ENCODE measurements around the gene OSBPL5.
"Not testable (repeated sequence)": the region's sequence is repeated elsewhere in the genome, so short reads cannot be mapped to it uniquely, and the experiment has no call there.

Gene OSBPL5

DNA sequence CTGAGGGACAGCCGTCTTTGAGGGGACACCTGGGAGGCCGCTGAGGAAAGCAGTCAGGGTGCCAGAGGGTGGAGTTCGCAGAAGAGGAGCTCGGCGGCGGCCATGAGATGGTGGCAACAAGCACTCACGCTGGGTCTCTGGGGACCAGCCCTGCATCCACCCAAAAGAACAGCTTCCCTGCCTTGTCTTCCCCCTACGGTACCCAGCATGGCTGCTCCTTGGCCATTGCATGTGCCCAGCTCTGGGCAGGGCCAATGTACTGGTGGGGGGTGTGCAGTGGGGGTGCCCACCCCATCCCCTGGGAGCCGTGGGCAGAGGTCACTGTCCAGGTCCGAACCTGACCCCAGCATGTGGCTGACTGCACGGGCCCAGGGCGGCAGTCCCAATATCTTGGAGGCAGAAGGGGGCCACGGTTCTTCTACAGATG is 42.3 kb downstream of the OSBPL5 start:
- Histone ChIP-seq H3K36me3 (ENCODE audit: control insufficient read depth, insufficient read depth, low read length) (peaks cover 6% of the 10 kb centered on the region), H3K9ac (ENCODE audit: low read depth, low read length) (peak overlapping the region; percentile 5), H3K4me1 (ENCODE audit: control insufficient read depth, insufficient read depth, low read length) (no peaks in the 10 kb centered on the region), H3K9me3 (ENCODE audit: control insufficient read depth, insufficient read depth, low read length) (no peaks in the 10 kb centered on the region), H3K27me3 (ENCODE audit: control insufficient read depth, insufficient read depth, low read length) (no peaks in the 10 kb centered on the region), H3K4me3 (ENCODE audit: low read depth, low read length) (no peak overlapping the region)

DNA sequence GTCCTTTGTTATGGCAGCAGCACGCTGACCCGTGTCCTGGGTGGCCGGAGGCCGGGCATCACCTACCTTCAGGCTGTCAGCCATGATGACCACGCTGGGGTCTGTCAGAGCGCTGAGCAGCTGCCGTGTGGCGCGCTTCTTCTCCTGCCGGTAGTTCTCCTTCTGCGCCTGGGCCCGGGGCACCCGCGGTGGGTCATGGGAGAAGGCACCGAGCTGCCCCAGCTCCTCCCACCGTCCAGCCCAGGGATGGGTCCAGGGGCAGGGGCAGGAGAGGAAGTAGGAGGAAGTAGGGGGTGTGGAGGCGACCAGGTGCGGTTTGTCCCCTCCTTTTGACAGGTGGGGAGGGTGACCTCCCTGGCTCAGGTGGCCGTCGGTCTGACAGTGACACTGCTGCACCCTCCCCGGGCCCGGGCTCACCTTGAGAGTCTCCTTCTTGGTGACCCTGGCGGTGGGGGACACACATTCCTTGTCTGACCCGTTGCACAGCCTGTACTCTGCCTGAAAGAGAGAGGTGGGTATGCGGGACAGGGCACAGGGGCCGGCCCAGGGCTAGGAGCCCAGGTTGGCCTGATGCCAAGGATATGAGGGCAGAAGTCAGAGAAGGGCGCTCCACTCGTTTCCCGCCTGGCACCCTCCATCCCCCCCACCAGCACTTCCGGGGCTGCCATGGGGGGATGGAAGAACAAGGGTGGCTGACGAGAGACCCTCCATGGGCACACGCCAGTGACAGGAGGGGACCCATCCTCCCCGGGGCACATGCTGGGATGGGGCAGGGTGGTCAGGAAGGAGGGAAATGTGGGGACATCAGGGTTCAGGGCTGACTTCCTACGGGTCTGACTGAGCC is 43.0 kb downstream of the OSBPL5 start:
- Histone ChIP-seq H3K4me3 (ENCODE audit: low read depth, low read length) (no peak overlapping the region), H3K36me3 (ENCODE audit: control insufficient read depth, insufficient read depth, low read length) (peaks cover 6% of the 10 kb centered on the region), H3K4me1 (ENCODE audit: control insufficient read depth, insufficient read depth, low read length) (no peaks in the 10 kb centered on the region), H3K9ac (ENCODE audit: low read depth, low read length) (peak overlapping the region; percentile 5), H3K27me3 (ENCODE audit: control insufficient read depth, insufficient read depth, low read length) (no peaks in the 10 kb centered on the region), H3K9me3 (ENCODE audit: control insufficient read depth, insufficient read depth, low read length) (peaks cover under 1% of the 10 kb centered on the region)

DNA sequence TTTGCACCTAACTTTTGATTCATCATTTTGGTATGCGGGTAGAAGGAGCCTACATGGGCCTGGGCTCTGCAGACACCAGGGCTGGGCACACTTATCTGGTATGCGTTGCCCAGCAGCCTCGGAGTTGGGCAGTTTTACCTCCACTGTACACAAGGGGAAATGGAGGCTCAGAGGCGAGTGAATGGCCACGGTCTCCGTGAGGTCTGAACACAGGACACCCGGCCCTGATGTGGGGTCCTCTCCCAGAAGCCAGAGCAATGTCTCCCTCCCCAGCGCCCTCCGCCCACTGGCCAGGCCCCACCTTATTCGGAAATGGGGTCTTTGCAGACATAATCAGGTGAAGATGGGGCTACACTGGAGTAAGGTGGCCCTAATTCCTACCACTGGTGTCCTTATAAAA is 43.7 kb downstream of the OSBPL5 start:
- Histone ChIP-seq H3K4me3 (ENCODE audit: low read depth, low read length) (no peak overlapping the region), H3K27me3 (ENCODE audit: control insufficient read depth, insufficient read depth, low read length) (no peaks in the 10 kb centered on the region), H3K9me3 (ENCODE audit: control insufficient read depth, insufficient read depth, low read length) (peaks cover 5% of the 10 kb centered on the region), H3K9ac (ENCODE audit: low read depth, low read length) (no peak overlapping the region), H3K4me1 (ENCODE audit: control insufficient read depth, insufficient read depth, low read length) (no peaks in the 10 kb centered on the region), H3K36me3 (ENCODE audit: control insufficient read depth, insufficient read depth, low read length) (peaks cover 6% of the 10 kb centered on the region)

DNA sequence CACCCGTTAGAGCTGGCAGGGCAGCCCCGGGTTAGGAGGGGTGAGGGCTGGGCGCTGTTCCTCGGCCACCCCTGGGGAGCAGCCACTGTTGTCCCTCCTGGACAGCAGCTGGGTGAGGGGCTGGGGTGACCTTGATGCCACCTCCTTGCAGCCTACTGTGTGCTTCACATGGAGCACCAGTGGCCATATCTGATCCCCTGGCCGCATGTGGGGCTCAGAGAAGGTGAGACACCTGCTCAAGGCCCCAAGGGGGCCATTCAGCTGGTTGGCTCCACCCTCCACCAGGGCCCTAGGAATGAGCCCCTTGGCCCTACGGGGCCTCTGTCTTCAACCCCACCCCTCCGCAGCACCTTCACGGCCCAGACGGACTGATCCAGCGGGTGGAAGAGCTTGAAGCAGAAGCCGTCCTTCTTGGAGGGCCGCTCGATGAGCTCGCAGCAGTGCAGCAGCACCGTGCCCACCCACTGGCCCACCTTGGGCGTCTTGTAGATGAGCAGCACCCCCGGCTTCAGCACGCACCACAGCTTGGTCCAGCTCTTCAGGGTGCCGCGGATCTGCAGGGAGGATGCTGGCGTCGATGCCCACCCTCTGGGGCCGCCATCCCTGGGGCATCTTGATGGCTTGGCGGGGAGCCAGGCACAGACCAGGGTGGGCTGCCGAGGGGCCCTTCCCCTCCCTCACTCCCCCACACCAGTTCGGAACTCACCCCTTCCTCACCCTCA is 44.9 kb downstream of the OSBPL5 start:
- Histone ChIP-seq H3K27me3 (ENCODE audit: control insufficient read depth, insufficient read depth, low read length) (no peaks in the 10 kb centered on the region), H3K36me3 (ENCODE audit: control insufficient read depth, insufficient read depth, low read length) (peaks cover 6% of the 10 kb centered on the region), H3K9ac (ENCODE audit: low read depth, low read length) (no peak overlapping the region), H3K9me3 (ENCODE audit: control insufficient read depth, insufficient read depth, low read length) (peaks cover 7% of the 10 kb centered on the region), H3K4me3 (ENCODE audit: low read depth, low read length) (no peak overlapping the region), H3K4me1 (ENCODE audit: control insufficient read depth, insufficient read depth, low read length) (no peaks in the 10 kb centered on the region)

DNA sequence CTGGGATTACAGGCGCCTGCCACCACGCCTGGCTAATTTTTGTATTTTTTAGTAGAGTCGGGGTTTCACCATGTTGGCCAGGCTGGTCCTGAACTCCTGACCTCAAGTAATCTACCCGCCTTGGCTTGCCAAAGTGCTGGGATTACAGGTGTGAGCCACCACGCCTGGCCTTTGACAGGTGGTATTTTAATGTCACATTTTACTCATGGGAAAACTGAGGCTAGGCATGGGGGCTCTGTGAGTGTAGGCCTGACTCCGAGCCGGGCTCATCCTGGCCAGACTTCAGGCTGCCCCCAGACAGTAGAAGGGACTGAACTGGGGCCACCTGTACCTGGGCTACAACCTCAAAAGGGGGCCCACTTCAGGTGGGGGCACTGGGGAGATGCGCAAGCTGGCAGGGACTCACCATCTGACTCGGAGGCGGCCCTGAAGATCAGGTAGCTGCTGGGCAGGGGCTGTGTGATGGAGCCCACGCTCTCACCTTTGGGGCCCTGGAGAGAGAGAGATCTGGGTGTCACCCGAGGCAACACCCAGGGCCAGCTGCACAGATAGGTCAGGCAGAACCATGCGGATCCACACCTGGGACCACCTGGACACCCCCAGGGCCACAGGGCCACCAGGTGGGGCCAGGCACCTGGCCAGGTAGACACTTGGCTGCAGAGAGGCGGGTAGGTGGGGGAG is 45.8 kb downstream of the OSBPL5 start:
- no peaks in the 10 kb centered on the region for H3K27me3 ChIP-seq (ENCODE audit: control insufficient read depth, insufficient read depth, low read length)
- no peaks in the 10 kb centered on the region for H3K4me1 ChIP-seq (ENCODE audit: control insufficient read depth, insufficient read depth, low read length)
- H3K9me3 ChIP-seq (ENCODE audit: control insufficient read depth, insufficient read depth, low read length): peaks cover 11% of the 10 kb centered on the region
- no peak overlapping the region for H3K4me3 ChIP-seq (ENCODE audit: low read depth, low read length)
- H3K36me3 ChIP-seq (ENCODE audit: control insufficient read depth, insufficient read depth, low read length): peaks cover 2% of the 10 kb centered on the region
- H3K9ac ChIP-seq (ENCODE audit: low read depth, low read length): no peak overlapping the region

DNA sequence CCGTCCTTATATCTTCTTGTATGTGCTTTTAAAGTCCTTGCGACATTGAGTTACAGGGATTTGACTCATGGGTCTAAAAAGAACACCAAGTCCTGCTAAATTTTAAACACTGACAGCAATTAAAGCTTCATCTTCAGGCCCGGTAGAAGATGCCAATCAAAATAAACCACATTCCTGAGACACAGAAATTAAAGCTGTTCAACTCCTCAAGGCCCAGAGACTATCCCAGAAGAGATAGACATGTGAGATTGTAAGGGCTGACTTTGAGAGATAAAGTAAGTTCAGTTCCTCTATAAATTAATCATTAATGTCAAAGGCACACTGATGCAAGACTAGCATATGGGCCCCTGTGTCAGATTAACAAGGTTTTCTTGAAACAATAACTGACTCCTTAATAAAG is 49.8 kb downstream of the OSBPL5 start:
- H3K9me3 ChIP-seq (ENCODE audit: control insufficient read depth, insufficient read depth, low read length): peaks cover 11% of the 10 kb centered on the region
- H3K4me1 ChIP-seq (ENCODE audit: control insufficient read depth, insufficient read depth, low read length): no peaks in the 10 kb centered on the region
- no peak overlapping the region for H3K4me3 ChIP-seq (ENCODE audit: low read depth, low read length)
- no peak overlapping the region for H3K9ac ChIP-seq (ENCODE audit: low read depth, low read length)
- H3K36me3 ChIP-seq (ENCODE audit: control insufficient read depth, insufficient read depth, low read length): peaks cover 2% of the 10 kb centered on the region
- no peaks in the 10 kb centered on the region for H3K27me3 ChIP-seq (ENCODE audit: control insufficient read depth, insufficient read depth, low read length)

DNA sequence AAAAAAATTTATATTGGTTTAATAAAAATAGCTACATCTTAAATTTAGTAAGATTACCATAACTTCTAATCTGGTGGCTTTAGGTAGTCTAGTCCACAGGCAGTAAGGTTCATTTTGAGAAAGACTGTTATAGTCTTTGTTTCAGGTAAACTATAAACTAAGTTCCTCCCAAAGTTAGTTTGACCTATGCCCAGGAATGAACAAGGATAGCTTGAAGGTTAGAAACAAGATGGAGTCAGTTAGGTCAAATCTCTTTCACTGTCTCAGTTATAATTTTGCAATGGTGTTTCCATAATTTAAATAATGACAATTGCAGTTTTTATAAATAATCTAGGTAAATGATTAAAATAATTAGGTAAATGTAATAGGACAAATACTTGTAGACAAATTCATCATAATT is 51.4 kb downstream of the OSBPL5 start:
- H3K4me1 ChIP-seq (ENCODE audit: control insufficient read depth, insufficient read depth, low read length); H3K9ac ChIP-seq (ENCODE audit: low read depth, low read length); H3K4me3 ChIP-seq (ENCODE audit: low read depth, low read length); H3K27me3 ChIP-seq (ENCODE audit: control insufficient read depth, insufficient read depth, low read length); H3K36me3 ChIP-seq (ENCODE audit: control insufficient read depth, insufficient read depth, low read length): not testable (repeated sequence)
- H3K9me3 ChIP-seq (ENCODE audit: control insufficient read depth, insufficient read depth, low read length): peaks cover 11% of the 10 kb centered on the region

DNA sequence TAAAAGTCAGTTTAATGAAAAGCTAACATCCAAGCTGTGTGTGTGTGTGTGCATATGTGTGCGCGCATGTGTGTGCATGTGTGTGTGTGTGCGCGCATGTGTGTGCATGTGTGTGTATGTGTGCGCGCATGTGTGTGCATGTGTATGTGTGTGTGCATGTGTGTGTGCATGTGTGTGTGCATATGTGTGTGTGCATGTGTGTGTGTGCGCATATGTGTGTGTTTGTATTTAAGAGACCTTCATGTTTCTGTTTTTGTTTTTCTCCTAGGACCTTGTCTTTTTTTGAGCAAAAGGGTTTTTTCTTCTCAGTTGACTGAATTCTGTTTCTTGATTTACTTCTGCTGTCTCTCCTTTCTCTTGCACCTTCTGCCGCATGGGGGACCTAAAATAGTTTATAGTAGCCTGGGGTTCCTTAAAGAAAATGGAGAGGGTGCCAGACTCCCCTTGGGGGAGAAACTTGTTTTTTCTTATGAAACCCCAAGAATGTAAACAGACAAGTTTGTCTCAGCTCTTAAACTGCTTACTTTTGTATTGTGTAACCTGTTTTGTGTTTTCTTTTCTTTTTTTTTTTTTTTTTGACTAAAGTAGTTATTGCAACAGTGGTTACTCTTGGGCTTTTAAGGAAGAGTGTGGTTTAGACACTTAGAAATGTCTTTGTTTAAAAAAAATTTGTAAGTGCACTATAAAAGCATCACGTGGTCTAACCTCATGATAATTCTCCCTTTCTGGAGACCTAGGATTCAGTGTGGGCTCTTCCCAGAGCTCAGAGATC is 53.0 kb downstream of the OSBPL5 start:
- Histone ChIP-seq H3K9me3 (ENCODE audit: control insufficient read depth, insufficient read depth, low read length) (peaks cover 10% of the 10 kb centered on the region), H3K4me3 (ENCODE audit: low read depth, low read length) (no peak overlapping the region), H3K4me1 (ENCODE audit: control insufficient read depth, insufficient read depth, low read length) (peaks cover 2% of the 10 kb centered on the region), H3K27me3 (ENCODE audit: control insufficient read depth, insufficient read depth, low read length) (no peaks in the 10 kb centered on the region), H3K9ac (ENCODE audit: low read depth, low read length) (no peak overlapping the region), H3K36me3 (ENCODE audit: control insufficient read depth, insufficient read depth, low read length) (peaks cover 3% of the 10 kb centered on the region)

DNA sequence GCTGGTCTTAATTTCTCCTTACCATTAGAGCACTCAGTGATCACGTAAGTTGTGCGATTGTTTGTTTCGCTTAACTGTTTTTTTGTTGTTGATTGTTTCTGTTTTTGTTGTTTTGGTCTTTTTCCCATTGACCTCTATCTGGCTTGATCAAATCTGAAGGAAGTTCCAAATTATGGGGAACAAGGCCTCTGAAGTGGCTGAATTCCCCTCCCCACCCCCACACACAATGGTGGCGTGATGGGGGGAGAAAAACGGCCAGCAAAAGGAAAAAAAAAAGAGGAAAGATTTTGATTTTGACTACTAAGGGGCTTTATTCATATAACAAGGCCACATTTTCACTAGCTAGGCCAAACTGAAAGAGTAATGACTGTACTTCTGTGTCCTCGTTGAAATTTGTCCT is 53.6 kb downstream of the OSBPL5 start:
- Histone ChIP-seq H3K27me3 (ENCODE audit: control insufficient read depth, insufficient read depth, low read length) (no peaks in the 10 kb centered on the region), H3K4me3 (ENCODE audit: low read depth, low read length) (no peak overlapping the region), H3K4me1 (ENCODE audit: control insufficient read depth, insufficient read depth, low read length) (peaks cover 2% of the 10 kb centered on the region), H3K9me3 (ENCODE audit: control insufficient read depth, insufficient read depth, low read length) (peaks cover 6% of the 10 kb centered on the region), H3K9ac (ENCODE audit: low read depth, low read length) (no peak overlapping the region), H3K36me3 (ENCODE audit: control insufficient read depth, insufficient read depth, low read length) (peaks cover 3% of the 10 kb centered on the region)

DNA sequence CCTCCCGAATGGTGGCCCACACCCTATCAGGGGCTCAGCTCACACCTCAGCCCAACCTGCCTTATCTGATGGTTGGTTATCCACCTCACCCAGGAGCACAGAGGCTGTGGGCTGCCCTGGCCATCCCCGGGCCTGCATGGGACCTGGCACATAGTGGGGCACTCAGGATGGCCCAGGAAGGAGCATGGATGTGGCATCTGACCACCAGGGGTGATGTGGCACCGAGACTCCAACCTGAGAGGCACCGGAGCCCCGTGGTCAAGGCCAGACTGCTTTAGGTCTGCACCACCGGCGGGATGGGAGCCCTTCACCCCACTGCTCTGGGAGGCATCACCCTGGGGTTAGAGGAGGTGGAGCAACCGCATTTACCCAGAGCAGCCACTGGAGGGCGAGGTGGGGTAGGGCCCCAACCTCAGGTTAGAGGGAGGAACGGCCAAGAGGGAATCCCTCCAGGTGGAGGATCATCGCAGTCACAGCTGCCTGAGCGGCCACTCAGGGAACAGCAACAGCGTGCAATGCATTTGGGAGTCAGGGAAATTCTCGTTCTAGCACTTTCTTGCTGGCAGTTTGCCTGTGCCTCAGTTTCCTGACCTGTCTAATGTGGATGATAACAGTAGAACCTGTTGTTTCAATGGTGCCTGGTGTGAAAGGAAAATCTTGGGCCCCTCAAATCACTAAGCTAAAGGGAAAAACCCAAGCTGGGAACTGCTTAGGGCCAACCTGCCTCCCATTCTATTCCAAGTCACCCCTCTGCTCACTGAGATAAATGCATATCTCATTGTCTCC is 55.0 kb downstream of the OSBPL5 start:
- Histone ChIP-seq H3K9ac (ENCODE audit: low read depth, low read length) (no peak overlapping the region), H3K4me1 (ENCODE audit: control insufficient read depth, insufficient read depth, low read length) (peaks cover 2% of the 10 kb centered on the region), H3K4me3 (ENCODE audit: low read depth, low read length) (no peak overlapping the region), H3K9me3 (ENCODE audit: control insufficient read depth, insufficient read depth, low read length) (peaks cover 3% of the 10 kb centered on the region), H3K36me3 (ENCODE audit: control insufficient read depth, insufficient read depth, low read length) (peaks cover 3% of the 10 kb centered on the region), H3K27me3 (ENCODE audit: control insufficient read depth, insufficient read depth, low read length) (no peaks in the 10 kb centered on the region)

DNA sequence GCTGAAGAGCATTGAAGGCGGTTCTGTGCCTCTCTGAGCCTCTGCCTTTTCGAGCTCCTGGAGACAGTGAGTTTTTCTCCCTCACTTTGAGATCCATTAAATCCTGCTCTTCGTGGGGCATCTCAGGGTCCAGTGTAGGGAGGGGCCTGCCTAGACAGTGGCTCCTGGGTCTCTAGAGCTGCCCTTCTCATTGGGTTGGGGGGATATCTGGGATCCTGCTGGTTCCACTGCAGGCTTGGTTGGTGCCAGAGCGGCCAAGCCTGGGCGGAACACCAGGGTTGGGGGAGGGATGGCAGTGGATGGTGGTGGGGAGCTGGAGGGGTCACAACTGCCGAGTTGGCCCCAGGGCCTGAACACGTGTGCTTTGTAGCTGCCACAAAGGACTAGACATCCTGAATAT is 55.7 kb downstream of the OSBPL5 start:
- Histone ChIP-seq H3K36me3 (ENCODE audit: control insufficient read depth, insufficient read depth, low read length) (peaks cover 3% of the 10 kb centered on the region), H3K27me3 (ENCODE audit: control insufficient read depth, insufficient read depth, low read length) (no peaks in the 10 kb centered on the region), H3K9ac (ENCODE audit: low read depth, low read length) (no peak overlapping the region), H3K4me1 (ENCODE audit: control insufficient read depth, insufficient read depth, low read length) (peaks cover 2% of the 10 kb centered on the region), H3K4me3 (ENCODE audit: low read depth, low read length) (no peak overlapping the region), H3K9me3 (ENCODE audit: control insufficient read depth, insufficient read depth, low read length) (no peaks in the 10 kb centered on the region)

Measured in iPS-15b (cell line).